ENCODE data around the gene LRP3.

DNA sequence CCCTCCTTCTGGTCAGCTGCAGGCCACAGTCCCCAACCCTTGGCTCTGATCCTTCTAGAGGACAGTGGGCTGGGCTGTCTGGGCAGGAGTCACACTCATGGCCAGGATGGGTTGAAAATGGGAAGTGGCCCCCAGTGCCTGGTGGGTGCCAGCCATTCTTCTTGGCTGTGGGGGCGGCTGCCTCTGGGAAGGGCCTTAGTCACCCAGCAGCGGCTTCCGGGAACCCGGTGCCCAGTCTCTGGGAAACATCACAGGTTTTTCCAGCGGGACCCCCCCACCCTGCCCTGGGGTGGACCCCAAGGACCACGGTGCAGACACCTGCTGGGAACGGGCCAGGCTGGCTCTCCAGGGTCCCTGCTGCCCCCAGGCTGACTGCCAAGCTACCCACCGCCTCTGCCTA lies 58.8 kb downstream of the LRP3 start:
- TF ChIP-seq MBD4 (IDR thresholded peaks at IDR 0.05; ENCODE audit: borderline replicate concordance, low read length) (no peak), SMAD9 (CRISPR knock-in tag; IDR thresholded peaks at IDR 0.05) (no peak), KDM5A (IDR thresholded peaks at IDR 0.05; ENCODE audit: borderline replicate concordance, low read length) (no peak), ZBTB42 (CRISPR knock-in tag; IDR thresholded peaks at IDR 0.05) (no peak), YEATS2 (CRISPR knock-in tag; IDR thresholded peaks at IDR 0.05; ENCODE audit: borderline replicate concordance) (no peak), HMG20B (CRISPR knock-in tag; conservative IDR thresholded peaks at IDR 0.05) (no peak), NR2F6 (IDR thresholded peaks at IDR 0.05) (no peak), NR2F6 (CRISPR knock-in tag; IDR thresholded peaks at IDR 0.05) (no peak), MED1 (CRISPR knock-in tag; IDR thresholded peaks at IDR 0.05) (no peak)
- TF ChIP-seq, protein P1, sequence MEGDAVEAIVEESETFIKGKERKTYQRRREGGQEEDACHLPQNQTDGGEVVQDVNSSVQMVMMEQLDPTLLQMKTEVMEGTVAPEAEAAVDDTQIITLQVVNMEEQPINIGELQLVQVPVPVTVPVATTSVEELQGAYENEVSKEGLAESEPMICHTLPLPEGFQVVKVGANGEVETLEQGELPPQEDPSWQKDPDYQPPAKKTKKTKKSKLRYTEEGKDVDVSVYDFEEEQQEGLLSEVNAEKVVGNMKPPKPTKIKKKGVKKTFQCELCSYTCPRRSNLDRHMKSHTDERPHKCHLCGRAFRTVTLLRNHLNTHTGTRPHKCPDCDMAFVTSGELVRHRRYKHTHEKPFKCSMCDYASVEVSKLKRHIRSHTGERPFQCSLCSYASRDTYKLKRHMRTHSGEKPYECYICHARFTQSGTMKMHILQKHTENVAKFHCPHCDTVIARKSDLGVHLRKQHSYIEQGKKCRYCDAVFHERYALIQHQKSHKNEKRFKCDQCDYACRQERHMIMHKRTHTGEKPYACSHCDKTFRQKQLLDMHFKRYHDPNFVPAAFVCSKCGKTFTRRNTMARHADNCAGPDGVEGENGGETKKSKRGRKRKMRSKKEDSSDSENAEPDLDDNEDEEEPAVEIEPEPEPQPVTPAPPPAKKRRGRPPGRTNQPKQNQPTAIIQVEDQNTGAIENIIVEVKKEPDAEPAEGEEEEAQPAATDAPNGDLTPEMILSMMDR (CRISPR knock-in tag; IDR thresholded peaks at IDR 0.05): no peak
